ENCODE measurements around the gene LRRC8C.

Gene LRRC8C

DNA sequence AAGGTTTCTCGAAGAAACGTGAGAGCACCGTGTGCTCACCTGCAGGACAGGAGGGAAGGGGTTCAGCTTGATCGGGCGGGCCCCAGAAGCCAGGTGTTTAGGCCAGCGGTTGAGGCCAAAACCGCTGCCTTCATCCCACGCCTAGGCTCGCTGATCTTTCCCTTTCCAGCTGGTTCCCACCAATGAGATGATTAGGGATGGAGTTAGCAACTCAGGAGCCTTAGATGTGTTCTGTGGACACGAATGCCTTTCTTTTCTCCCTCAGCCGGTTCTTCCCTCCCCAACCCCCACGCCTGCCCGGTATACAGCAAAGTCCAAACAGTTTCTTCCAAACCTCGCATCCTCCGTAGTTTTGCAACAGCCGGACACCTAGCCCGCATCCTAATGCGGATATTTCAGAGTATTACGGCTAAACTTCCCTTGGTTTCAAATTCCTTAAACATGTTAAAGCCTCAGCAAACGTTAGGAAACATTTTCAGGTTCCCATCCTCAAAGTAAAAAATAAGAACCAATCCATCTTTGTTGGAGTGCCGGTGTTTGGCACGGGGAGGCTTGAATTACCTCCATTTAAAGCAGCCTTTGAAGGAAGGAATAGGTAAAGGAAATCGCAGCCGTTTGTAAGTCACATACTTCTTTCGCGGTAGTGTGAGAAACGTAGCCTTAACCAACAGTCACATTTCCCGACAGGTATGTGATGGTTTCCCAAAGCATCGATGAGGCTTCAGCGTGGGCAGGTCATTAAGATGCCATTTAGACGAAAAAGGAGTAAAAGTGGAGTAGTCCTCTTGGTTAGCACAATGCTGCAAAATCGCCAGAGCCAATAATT, 1.1 kb downstream of the LRRC8C start:
- no peak for DNase-seq (ENCODE audit: low read depth)

DNA sequence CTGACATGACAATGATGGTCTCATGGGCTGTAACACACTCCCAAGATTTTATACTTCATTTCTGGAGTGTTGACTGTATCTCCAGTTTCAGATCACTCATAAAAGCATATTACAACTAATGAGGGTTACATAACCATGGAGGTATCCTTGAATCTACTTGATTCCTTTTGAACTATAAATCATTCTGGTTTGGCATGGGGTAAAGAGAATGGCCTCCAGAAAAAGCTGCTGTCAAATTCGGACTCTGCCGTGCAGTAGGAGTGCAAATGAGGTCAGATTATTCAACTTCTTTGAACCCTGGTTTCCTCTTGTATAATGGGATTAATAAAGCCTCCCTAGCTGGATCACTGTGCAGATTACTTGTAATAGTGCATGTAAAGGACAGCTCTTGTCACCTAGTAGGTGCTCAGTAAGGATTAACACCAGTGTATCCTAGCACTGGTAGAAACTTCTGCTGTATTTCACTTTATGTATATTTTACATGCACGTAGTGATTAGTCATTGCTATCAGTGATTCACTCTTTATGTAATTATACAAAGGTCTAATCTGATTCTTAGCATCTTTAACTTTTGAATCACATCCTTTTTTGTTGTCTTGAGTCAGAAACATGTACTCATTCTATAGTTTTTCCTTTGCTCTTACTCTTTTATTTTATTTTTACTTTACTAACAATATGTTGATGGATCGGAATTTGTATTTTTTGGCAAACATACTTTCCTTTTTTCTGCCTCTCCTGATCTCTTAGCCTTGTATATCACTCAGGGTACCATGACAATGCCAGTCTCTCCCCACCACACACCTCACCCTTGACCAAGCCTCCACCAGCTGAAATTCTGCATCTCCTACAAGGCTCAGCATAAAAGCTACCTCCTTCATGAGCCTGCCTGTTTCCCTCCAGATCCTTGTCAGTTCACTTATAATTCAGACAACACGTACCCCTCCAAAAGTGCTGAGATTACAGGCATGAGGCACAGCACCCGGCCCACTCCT, 3.2 kb downstream of the LRRC8C start:
- no peak for DNase-seq (ENCODE audit: low read depth)

DNA sequence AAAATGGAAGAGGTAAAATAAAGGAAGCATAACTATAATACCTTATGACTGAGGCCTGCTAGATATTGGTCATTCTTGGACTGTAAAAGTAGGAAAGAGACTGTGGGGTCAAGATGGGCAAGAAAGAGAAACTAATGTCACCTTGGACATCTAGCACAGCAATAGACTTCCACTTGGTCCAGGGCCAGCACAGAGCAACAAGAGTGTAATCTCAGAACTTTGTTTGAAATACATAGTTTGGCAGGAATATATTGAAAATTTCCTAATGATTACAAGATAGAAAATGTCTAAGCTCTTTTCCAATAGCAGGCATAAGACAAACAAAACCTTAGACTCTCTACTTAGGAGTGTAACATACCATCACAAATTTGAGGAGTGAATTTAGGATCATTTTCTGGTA, 4.6 kb downstream of the LRRC8C start:
- DNase-seq (ENCODE audit: low read depth) = no peak

DNA sequence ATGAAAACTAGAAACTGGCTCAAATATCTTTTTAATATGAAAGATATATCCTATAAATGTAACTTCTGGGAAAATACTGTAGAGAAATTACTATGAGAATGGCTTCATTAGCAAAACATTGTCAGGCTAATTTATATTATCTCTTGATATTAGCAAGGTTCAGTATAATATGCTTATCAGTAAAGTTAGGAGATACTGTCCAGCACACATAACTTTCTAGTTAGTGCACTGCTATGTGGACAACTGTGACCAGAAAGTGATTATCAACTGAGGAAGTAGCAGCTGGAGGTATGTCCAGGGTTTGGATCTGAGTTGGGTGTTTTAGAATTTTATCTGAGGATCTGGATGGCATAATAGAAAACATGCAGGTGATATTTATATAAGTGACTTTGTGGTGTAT, 7.5 kb downstream of the LRRC8C start:
- no peak for DNase-seq (ENCODE audit: low read depth)

DNA sequence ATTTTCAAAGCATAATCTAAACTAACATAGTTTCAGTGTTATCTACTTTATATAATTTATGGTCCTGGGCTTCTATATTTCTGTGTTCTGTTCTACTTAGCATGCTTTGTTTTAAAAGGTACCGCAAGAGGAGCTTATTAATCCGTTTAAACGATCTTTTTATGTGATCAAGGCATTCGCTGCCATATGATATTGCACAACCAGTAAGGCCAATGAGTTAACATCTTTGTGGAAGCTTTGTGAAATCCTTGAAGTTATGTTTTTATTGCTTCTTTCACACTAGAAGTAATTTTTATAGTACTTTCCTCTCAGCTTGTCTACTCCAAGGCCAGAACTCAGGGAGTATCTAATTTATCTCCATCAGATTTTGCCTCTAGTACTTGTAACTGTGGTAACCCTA, 8.9 kb downstream of the LRRC8C start:
- no peak for DNase-seq (ENCODE audit: low read depth)

DNA sequence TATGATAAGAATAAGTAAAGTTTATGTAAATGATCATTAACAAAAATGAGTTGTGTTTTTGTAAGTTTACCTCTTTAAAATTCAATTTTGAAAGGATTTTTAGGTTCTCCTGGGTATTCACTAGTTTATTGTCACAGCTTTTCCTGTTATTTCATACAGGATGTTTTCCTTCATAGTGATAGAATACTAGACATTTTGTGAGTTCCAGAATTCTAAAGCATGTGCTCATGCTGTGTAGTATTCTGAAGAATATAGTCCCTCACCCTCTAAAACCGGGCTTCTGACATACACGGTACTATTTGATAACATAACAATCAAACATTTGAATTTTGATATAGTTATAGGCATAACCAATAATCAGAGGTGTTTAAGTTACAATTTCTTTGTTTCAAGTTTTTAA, 10.7 kb downstream of the LRRC8C start:
- DNase-seq (ENCODE audit: low read depth) = no peak

DNA sequence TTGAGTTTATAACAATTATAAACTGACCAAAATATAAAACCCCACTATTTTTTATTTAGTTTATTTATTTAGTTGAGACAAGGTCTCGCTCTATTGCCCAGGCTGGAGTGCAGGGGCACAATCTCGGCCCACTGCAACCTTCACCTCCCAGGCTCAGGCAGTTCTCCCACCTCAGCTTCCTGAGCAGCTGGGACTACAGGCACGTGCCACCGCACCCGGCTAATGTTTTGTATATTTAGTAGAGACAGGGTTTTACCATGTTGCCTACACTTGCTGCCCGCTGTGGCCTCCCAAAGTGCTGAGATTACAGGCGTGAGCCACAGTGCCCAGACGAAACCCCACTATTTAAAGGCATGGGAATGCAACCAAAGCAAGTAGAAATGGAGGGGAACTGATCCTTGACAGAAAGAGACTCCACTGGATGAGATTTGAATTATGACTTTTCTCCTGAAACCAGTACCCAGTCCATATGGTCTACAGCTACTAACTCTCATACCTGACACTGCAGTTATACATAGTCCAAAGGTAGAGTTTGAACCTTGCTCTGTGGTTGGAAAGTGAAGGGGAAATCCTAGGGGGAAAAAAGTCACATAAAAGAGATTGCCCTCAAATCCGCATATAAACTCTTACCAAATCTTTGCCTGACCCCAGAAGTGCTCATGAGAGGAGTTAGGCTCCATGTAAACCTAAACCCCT, 11.3 kb downstream of the LRRC8C start:
- no peak for DNase-seq (ENCODE audit: low read depth)

DNA sequence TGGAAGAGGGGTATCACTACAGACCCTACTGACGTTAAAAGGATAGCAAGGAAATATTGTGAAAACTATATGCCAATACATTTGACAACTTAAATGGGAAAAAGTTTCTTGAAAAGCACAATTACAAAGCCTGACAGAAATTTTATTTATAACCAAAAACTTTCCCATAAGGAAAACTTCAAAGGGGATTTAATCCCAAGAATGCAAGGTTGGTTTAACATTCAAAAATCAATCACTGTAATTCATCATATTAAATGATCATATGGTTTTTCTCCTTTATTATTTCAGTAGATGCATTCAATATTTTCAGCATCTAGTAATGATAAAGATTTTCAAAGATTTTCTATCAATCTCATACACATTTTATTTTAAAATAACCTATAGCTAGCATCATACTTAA, 13.3 kb downstream of the LRRC8C start:
- DNase-seq (ENCODE audit: low read depth) = no peak

DNA sequence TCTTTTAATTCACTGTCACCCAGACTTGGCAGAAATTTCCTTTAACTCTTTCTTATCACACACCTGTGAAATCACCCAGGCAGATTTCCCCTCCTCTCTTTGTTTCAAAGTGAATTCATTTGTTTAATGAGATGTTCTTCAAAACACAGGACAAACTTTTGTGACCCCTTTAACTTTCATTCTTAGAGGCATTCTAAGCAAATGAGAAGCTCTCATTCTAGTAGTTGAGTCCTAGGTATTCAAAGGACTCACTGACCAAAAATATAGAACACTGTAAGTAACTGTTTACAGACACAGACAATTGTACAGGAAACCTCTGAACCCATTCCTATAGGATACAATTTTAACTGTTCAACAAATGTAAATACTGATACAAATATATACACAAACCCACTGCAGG, 16.9 kb downstream of the LRRC8C start:
- DNase-seq (ENCODE audit: low read depth) = no peak

DNA sequence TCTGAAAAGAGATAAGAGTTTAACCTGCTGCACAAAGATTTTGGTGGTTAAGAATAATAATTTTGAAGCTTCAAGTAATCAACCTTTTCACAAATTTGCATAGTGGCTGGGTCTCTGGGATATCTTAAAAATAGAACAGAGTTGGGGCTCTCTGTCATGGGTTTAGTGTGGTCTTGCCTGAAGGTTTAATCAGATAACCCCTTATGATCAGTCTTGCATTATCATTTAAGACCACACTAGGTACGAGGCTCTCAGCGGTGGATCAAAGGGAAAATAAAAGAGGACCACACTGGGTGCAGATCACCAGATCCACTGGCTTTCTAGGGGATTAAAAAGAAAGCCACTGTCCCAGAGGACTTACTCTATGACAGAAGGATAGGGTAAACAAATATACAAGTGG, 19.5 kb downstream of the LRRC8C start:
- DNase-seq (ENCODE audit: low read depth) = no peak

DNA sequence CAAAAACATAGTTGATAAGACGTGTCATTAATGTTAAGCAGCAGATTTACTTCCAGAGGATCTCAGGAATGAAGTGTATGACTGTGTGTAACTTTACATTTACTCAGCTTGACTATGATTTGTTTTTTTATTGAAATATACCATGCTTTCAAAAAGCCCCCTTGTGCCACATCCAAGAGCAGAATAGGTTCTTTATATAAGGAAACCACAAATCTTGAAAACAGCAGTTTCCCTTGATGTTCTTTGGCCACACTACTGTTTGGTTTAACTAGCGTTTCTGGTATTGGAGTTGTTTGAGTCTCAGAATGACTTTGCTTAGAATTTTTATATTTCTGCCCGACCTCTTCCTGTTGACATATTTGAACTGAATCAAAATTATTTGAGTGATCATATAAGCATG, 25.0 kb downstream of the LRRC8C start:
- DNase-seq (ENCODE audit: low read depth) = no peak

DNA sequence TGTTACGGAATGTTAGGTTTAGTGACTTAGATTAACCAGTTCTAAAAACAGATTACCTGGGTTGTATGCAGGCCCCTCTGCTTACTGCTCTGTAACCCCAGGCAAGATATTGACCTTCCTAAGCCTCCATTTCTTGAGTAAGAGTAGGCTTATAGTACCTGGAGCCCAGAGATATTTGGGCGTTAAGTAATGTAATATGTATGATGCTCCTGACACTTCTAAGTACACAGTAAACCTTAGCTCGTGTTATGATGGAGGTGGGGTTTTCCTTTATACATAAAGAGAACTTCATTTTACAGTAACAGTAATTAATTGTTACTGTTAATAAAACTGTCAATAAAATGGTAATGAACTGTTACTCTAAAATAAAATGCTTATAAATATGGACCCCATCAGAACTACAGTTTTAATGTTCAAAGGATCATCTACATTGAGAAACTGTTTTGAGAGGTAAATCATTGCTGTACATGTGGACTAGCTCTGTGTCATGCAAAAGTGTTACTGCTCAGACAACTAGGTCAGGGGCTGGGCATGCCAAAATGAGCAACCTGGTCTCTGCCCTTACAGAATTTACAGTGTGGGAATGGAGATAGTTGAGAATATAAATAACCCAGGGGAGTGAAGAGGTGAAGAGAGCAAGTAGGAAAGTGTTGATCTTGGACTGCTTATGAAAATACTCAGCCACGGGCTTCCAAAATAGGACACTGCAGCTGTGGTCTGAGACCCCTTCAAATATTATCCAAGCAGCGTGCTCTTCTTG, 26.6 kb downstream of the LRRC8C start:
- DNase-seq (ENCODE audit: low read depth) = no peak

DNA sequence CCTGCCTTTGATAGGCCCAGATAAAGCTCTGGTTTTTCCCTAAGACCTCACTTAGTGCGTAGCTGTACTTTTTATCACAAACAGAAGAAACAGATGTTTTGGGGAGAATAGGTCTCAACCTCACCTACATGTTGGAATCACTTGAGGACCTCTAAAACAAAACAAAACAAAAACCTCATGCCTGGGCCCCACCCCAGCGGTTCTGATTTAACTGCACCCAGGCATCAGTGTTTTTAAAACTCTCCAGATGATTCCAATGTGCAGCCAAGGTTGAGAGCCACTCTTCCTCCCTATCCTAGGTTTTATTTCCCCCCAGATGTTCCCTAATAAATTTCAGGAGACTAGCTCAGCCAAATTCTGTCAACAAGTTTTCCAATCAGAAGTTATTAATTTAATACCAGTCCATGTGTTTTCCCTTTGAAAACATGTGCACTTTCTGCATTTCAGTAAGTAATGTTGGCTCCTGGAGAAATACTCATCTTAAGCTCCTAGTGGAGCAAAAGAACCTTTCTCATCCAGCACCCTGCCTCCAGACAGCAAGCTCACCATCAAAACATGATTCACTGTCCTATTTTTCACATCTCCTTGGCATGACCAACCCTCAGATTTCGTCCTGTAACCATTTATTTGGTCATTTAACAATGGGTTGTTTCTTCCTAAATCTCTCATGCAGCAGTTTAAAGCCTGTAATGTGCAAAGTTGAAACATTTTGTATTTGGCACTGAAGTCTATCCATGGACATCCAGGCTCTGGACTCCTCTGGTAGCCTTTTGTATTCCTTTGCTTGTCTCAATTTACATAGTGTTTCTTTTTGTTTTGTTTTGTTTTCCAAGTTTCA, 27.5 kb downstream of the LRRC8C start:
- DNase-seq (ENCODE audit: low read depth) = no peak

DNA sequence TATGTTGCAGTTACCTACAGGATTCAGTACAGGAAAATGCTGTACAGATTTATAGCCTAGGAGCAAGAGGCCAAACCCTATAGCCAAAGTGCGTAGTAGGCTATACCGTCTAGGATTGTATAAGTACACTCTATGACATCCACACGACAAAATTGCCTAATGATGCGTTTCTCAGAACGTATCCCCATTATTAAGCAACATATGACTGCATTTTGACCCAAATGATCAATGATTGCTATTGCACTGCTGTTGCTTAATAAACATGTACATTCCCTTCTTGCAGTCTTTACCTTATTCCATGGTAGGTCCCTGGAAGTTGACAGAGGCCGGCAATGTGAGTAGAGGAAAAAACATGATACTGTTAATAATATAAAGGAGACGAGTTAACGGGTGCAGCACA, 33.0 kb downstream of the LRRC8C start:
- DNase-seq (ENCODE audit: low read depth) = no peak

DNA sequence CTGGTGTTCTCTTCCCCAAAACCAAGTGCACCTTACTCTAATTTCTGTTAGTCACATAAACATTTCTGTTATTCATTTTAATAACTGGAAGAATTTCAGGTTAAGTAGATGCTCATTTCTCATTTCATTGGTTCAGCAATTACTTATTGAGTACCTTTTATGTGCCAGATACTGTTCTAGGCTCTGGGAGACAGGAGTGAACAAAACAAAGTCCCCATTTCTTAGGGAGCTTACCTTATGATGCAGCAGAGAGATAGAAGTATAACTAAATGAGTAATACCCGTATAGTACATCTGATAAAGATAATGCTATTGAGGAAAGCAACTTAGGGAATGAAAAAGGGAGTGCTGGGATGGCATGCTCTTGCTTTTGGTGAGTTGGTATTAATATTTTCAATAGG, 33.7 kb downstream of the LRRC8C start:
- DNase-seq (ENCODE audit: low read depth) = no peak

DNA sequence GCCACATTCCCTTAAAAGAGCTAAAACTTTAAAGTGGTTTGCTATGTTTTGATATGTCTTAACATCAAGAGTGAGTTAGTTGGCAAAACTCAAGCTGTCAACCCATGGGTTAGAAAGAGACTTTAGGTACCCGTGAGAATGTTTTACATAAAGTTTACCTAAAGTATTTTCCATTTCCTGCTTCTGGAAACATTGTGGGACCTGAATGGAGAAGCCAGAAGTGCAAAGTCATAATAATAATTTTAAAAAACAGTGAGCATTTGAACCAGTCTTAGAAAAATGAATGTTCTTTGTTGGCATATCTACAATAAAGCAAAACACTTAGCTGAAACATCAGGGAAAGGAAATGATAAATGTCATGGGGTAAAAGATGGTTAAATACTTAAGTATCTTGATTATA, 34.8 kb downstream of the LRRC8C start:
- DNase-seq (ENCODE audit: low read depth) = no peak

DNA sequence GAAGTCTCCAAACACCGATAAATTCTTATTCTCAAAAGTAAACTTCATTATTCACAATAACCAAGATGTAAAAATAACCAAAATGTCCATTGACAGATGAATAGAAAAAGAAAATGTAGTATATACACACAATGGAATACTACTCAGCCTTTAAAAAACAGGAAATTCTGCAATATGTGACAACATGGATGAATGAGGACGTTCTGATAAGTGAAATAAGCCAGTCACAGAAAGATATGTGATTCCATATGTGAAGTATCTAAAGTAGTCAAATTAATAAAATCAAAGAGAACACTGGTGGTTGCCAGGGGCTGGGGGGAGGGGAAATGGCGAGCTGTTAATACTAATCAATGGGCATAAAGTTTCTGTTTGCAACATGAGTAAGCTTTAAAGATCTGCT, 36.0 kb downstream of the LRRC8C start:
- DNase-seq (ENCODE audit: low read depth) = no peak

DNA sequence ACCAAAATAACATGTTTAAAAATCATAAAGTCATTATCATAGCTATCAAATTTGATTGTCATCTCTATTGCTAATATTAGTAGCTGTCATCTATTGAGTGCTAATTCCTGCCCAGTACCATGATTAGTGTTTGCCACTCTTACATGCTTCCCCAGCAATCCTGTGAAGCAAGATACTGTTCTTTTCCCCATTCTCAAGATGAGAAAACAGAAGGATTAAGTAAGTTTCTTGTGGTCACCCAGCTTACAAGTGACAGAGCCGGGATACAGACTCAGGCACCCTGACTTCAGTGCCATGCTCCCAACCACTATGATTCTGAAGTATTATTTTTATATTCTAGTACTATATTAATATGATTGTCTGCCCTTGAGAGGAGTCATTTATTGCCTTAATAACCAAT, 36.5 kb downstream of the LRRC8C start:
- DNase-seq (ENCODE audit: low read depth) = no peak

DNA sequence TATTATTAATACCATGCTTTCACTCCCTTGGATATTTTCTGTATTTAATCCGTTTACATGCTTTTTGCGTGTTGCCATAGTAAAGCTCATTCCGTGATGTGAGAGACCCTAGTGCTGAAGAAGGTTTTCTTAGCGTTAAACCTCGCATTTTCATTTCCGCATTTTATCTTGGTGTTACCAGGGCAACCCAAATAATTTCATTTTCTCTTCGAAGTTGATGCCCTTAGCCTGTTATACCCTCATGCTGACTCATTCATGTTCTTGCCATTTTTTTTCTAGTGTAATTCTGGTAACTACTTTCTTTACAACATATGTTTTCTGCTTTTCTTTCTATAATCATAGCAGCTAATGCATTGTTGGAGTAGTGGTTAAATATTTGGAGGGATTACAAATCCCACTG, 37.2 kb downstream of the LRRC8C start:
- no peak for DNase-seq (ENCODE audit: low read depth)

DNA sequence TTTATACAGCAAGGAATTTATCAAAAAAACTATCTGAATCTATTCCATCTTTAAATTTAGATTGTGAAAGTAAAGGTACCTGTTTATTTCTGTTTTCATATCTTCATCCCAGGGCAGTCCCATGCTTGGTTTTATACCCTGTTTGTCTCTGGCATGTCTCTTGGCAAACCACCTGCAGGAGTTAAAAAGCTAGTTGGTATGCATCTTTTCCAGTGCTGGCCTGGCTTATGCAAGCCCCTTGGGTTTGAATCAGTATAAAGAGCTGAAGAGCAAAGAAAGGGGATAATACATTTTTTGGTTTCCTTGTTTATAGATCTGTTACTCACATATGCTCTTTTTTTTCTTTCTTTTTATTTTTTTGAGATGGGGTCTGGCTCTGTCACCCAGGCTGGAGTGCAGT, 37.8 kb downstream of the LRRC8C start:
- no peak for DNase-seq (ENCODE audit: low read depth)

All from activated T-cell treated with anti-CD3 and anti-CD28 coated beads for 1 hour (primary cell).